Stimulated activated CD4-positive, alpha-beta T cell treated with anti-CD3 and anti-CD28 coated beads, Interleukin-1b, Interleukin-23, amount 100 ng/mL, for 1 hour (primary cell): Measurements from ENCODE around the gene HERPUD1.
"Not testable (repeated sequence)": the region's sequence is repeated elsewhere in the genome, so short reads cannot be mapped to it uniquely, and the experiment has no call there.

Source experiments
- DNase-seq, 2 donors: peaks; one replicate each; pipeline ENCODE4 v3.0.0-alpha.2; 2020; ENCODE audit warnings: low read depth in 2 of 2

The HERPUD1 gene

DNA sequence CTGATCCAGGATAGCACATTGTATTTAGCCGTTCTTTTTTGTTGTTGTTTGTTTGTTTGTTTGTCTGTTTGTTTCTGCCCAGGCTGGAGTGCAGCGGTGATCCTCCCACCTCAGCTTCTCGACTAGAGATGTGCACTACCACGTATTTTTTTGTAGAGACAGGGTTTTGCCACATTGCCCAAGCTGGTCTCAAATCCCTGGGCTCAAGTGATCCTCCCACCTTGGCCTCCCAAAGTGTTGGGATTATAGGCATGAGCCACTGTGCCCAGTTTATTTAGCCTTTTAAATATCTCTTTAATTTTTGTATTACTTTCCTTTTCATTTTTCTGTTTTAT is 48.2 kb downstream of the HERPUD1 start:
- DNase-seq: no peak

DNA sequence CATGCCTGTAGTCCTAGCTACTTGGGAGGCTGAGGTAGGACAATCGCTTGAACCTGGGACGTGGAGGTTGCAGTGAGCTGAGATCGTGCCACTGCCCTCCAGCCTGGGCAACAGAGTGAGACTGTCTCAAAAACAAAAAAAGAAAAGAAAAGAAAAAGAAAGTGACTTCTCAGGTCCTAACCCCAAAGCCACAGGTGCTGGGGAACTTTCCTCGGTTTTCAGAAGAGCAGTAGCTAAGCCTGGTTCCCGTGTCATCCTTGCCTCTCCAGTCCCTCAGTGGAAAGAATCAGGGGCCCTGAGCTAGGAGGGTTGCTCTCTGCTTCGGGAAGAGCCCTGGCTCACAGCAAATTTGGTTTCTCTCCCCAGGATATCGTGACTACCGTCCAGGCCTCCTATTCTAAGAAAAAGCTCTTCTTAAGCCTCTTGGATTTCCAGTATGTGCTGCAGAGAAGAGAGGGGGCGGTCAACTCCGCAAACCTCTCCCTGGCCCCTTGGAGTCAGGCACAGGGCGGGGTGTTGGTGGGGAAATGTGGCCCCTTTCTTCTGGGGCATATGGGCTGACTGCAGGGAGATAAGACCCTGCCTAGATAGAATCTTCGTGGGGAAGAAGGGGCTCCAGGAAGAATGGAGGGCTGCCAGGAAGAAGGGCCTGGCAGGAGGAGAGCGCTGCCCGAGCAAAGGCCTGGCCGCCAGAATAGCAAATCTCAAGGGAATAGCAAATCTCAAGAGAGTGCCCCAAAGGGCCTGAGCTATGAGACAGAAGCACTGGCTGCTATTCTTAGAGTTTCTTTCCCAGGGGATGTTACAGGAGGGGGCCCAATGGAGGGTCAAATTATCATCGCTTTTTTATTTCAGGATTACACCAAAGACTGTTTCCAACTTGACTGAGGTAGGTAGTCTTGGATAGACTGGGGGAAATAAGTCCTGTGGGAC is 49.1 kb downstream of the HERPUD1 start:
- DNase-seq: no peak

DNA sequence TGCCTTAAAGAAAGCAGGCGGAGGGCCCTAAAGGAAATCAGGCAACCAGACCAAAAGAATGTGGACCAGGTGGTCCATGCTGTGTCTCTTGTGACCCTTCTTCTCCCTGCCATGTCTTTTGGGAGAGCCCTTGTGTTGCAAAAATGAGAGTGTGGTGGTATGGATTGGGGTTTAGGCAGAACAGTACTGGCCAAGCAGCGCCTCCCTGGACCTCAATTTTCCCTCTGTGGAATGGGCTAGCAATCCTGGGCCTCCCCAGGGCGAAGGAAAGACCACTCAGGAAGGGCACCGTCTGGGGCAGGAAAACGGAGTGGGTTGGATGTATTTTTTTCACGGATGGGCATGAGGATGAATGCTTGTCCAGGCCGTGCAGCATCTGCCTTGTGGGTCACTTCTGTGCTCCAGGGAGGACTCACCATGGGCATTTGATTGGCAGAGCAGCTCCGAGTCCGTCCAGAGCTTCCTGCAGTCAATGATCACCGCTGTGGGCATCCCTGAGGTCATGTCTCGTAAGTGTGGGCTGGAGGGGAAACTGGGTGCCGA is 49.9 kb downstream of the HERPUD1 start:
- DNase-seq: no peak

DNA sequence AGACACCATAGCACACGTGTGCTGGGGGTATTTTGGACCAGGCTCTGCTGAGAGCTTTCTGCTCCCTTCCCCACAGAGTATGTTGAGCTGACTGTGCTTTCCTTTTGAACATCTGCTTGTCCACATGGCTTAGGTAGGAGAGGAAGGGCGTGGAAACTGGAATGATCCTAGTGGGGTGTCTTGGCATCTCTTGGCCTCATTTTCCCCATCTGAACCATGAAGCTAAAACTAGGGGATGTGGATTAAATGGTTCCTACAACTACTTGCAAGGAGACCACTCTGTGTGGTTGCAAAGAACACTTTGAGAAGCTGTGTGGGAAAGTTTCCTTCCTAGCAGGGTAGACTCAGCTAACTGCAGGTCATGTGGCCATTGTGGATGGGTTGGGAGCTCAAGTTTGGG is 50.8 kb downstream of the HERPUD1 start:
- no peak for DNase-seq

DNA sequence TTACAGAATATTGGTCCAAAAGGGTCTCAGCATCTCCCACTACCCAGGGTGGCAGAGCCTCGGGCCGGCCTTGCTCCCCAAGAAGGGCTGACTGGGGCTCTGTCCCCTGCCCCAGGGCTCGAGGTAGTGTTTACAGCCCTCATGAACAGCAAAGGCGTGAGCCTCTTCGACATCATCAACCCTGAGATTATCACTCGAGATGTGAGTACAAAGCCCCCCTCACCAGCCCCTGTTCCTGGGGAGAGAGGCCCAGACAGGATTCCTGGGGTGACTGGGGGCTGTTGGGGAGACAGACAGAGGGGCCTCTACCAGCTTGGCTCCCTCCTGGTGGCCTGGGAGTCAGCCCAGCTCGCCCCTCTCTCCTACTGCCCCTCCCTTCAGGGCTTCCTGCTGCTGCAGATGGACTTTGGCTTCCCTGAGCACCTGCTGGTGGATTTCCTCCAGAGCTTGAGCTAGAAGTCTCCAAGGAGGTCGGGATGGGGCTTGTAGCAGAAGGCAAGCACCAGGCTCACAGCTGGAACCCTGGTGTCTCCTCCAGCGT is 51.3 kb downstream of the HERPUD1 start:
- DNase-seq: no peak

DNA sequence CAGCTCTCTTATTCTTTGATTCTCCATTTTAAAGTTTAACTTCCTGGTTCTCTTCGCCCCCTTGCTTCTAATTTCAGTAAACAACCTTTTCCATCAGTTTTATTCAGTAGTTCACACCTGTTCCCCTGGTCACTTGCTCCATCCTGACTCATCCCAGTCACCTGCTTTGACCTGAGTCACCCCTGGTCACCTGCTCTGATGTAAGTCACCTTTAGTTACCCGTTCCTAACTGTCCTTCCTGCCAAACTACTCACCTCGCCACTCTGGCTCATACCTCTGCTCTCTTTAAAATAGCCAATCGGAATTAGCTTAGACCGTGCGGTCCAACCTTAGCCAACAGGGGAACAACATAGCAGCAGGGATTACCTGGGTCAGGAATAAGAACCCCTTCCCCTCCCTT is 52.7 kb downstream of the HERPUD1 start:
- no peak for DNase-seq

DNA sequence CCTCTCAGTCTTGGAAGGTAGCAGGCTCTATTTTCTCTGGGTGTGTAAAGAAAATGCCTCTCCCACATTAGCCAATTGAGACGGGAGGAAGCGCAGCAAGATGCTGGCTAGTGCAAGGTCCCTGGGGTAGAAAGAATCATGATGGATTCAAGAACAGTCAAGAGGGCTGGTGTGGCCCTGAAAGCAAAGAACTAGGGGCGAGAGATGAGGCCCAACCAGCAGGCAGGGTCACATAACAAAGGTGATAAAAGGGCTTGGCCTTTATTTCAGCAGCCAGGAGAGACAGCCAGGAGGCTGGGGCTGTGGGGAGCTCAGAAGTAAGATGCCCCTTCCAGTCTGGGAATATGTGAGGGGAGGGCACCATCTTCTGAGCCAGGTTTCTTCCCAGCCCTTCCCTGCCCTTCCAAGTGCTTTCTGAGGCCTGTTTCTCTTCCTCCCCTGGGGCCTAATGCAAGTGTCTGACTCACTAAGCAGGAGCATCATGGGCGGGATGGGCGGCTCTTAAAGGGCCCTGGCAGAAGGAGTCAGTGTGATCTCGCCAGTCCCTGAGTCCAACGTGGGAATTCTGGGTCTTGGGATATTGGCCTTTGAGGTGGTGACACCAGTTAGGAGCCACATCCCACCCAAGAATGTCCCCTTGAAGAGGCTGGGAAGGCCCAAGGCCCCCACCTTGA is 53.5 kb downstream of the HERPUD1 start:
- no peak for DNase-seq

DNA sequence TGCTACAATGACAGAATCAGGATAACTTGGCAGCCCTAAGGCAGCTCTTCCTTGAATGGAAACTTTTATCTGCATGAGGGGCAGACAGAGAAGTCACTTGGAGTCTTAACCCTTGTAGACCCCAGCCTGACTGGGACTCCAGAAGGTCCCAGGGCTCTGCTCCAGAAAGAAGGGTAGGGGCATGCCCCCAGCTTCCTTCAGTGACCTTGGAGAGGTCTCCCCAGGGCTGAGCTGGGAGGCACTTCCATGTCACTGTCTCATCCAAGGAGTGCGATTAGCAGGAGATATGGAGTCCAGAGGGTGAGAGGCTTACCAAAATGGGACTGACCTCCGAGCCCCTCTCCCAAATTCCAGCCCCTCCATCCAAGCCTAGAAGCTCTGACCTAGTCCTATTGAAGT is 54.0 kb downstream of the HERPUD1 start:
- no peak for DNase-seq

DNA sequence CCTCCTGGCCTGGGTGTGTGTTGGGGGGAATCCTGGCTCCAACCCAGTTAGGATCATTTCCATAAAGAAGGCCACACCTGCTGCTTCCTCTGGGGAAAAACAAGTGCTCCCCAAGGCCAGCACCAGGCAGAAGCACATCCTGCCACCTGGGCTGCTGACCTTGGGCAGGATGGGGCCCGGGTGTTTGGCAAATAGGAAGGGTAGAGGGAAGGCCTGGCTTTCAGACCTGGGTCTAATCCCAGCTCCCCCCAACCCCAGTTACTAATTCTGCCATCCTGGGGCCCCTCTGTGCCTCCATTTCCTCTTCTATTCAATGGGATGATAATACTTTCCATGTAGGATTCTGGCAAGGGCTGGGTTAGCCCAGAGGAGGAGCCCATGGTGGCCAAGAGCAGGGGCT is 54.4 kb downstream of the HERPUD1 start:
- DNase-seq: no peak

DNA sequence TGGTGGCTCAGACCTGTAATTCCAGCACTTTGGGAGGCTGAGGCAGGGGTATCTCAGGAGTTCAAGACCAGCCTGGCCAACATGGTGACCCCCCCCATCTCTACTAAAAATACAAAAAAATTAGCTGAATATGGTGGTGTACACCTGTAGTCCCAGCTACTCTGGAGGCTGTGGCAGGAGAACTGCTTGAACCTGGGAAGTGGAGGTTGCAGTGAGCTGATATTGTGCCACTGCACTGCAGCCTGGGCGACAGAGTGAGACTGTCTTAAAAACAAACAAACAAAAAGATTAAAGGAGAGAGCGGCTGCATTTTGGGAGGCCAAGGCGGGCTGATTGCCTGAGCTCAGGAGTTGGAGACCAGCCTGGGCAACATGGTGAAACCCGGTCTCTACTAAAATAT is 55.0 kb downstream of the HERPUD1 start:
- DNase-seq: not testable (repeated sequence)

DNA sequence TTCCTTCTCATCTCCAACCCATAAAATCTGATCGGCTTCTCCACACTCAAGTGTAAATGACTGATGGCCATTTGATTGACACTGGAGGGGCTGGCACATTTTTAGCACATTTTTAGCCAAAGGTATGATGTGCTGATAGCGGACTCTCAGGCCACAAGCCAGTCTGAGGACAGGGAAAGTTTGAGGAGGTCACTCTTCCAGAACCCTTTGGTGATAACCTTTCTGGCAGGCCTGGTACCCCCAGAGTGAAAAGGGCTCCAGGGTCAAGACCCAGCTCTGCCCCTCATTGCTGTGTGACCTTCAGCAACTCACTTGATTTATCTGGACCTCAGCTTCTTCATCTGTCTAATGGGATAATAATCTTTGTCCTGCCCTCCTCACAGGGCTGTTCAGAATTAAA is 55.8 kb downstream of the HERPUD1 start:
- no peak for DNase-seq

DNA sequence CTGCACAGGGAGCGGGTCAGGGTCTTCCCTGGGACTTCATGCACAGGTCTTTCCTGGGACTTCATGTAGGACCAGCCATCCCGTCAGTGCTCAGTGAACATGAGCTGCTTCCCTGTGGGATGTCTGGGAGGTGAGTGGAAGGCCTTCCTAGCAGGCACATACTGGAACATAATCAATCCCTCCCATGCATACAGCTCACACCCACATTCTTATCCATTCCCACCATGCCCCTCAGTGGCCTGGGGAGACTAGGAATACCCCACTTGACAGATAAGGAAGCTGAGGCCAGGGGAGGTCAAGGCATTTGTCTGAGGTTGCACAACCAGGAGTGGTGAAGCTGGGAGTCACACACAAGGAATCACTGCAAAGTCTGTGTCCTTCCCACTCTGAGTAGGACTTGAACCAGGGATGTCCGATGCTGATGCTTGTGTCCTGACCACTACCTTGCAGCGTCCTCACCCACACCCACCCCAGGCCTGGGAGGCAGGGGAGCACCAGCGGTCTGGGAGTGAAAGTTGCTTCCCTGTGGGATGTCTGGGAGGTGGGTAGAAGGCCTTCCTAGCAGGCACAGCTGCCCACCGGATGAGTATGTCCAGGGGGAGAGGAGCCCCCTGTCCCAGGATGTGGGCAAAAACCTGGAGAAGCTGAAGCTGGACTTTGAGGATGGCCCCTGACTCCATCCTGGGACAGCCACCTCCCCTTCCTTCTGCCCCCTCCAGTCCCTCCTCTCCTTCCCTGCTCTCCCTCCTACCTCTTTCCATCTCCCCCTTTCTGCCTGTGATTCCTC is 56.4 kb downstream of the HERPUD1 start:
- no peak for DNase-seq

DNA sequence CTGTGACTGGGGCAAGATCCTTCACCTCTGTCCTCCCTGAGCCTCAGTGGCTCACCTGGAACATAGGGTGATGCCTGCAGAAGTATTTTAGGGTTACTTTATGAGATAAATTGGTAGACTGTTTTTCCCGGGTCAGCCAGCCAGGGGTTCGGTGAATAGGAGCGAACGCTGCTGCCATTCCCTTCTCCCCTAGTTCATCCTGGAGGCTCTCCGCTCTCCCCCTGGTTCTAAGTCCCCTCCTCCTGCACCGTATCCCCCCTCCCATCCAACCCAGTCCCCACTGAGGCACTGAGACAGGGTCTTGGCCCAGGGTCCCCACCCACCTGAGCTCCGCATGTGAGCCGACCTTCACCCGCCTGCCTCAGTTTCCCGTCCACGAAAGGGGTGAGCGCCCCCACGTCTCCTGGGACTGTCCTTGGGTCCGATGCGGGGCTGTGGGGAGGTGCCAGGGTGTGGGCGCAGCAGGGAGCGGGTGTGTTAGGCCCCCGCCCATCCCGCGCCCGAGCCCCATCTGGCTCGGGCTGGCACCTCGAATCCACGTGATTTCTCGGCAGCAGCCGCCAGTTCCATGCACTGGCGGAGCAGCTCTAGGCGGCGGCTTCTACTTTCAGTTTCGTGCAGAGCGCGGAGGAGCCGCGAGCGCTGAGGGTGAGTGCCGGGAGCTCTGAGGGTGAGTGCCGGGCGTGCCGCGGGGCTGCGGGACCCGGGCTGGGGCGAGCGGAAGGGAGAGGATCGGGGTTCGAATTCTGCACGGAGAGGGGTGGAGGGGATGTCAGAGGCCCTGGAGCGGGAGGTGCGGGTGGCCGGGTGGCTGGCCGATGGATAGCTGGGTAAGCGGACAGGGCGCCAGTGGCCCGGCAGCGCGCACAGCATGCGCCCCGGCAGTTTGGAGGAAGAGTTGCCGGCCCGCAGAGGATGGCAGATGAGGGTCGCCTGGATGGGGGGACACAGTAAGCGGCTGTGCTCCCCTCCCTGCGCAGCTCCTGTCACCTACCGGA is 57.3 kb downstream of the HERPUD1 start, which contains the start of gene NLRC5:
Gene NLRC5 (plus strand): TSS at position 610 of the 998 bp plus-strand sequence. CDS start 31,156 bp downstream, outside the sequence.
- peak; percentile 76 to 89 for DNase-seq

DNA sequence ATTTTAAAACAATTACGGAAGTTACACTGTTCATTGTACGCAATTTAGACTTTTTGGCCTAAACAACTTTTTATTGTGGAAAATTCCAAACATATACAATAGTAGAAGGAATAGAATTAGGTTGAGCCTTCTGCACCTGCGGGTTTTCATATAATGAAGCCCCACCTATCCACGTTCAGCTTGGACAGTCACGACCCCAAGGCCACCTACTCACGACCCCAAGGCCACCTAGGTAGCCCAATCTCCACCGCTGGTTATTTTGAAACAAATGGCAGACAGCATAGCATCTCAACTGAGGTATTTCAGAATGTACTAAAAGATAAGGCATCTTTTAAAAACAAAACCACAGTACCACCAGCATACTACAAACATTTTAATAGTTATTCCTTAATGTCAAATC is 58.0 kb downstream of the HERPUD1 start:
- DNase-seq: no peak

DNA sequence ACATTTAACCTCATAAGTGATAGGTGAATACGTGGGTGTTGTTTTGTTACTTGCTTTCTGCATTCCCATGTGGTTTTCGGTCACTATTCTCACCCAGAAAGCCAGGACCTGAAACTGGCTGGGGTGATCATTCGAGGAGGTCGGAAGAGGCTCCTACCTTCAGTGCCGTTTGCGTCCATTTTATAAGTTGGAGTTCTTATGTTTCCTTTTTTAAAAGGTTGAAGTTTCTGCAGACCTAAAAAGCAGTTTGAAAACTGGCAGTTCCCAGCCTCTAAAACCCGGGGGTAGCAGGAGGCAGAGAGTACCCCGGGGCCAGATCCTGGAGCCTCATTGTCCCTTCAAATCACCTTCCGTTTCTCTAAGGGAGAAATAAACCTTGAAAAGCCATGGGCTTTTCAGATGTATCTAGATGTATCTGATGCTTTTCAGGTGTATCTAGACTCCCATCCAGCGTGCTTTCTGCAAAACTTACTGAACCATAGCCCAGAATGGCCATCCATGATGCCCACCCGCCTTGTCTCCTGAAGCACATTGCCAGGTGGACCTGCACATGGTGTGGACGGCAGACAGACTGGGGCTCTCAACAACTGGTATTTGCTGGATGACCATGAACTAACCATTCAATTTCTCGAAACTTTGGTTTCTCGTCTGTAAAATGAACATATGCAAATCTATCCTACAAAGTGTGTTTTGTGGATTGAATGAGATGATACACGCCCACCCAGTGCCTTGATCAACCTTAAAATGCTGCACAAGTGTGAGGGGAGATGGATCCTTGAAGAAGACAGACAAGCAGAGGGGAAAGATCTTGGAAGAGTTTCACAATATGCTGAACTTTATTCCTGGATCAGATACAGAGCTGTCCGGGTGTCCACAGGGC is 58.7 kb downstream of the HERPUD1 start:
- no peak for DNase-seq

DNA sequence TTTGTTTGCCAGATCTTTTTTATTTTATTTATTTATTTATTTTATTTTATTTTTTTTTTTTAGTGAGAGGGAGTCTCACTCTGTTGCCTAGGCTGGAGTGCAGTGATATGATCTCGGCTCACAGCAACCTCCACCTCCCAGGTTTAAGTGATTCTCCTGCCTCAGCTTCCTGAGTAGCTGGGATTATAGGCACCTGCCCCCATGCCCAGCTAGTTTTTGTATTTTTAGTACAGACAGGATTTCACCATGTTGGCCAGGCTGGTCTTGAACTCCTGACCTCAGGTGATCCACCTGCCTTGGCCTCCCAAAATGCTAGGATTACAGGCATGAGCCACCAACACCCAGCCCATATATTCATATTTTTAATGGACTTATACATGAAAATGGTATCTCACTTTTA is 60.5 kb downstream of the HERPUD1 start:
- DNase-seq: not testable (repeated sequence)

DNA sequence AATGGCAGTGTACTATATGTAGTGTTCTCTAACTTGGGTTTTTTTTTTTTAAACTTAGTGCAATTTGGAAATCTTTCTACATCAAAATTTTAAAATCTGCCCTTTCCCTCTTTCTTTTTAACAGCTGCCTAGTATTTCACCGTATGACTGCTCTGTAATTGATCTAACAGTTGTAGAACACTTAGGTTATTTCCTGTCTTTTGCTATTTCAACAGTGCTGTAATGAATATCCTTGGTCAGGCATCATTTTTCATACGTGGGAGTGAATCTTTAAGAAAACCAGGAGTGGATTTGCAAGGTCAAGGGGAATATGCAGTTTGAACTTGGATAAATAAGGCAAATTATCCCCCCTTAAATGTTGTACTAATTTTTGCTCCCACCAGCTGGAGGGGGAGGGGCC is 61.3 kb downstream of the HERPUD1 start:
- DNase-seq: no peak

DNA sequence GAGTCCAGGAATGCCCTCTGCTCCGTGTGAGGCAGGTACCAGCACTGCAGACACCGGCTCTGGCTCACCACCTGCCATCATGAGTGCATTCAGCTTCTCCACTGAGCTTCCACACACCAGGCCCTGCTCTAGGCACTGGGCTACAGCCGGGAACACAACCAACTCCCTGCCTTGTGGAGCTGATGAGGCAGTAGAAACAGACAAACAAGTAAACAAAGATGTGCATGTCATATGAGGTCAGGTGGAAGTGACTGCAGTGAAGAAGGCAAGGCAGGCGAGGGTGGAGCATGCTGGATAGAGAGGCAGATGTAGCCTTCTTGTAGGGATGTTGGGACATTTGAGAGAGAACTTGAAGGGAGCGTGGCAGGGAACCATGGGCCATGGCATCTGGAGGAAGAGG is 62.4 kb downstream of the HERPUD1 start:
- no peak for DNase-seq
